Measurements from ENCODE around the gene ATXN7.

Gene ATXN7

DNA sequence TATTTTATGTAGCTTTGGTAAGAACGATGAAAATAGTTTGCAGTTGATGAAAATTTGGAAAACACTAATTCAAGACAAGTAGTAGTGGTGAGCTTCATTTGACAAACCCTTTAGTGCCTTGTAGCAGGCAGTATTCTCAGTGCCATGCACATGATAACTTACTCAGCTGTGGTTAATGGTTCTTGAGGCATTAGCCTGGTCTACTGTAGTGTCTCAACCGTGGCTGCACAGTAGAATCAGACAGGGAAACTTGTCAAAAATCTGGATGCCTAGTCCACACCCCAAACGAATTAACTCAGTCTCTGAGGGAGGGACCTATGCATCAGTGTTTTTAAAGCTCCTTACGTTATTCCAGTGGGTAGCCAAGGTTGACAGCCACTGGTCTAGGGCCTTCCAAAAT, 114.2 kb downstream of the ATXN7 start:
- Histone ChIP-seq H3K27me3 (replicated peaks; ENCODE audit: insufficient read depth, low read length) (no peaks in the 10 kb centered on the region), H3K9ac (ENCODE audit: low read length) (no peak overlapping the region), H2AFZ (ENCODE audit: low read length) (no peak overlapping the region), H3K79me2 (ENCODE audit: low read length) (peaks cover 62% of the 10 kb centered on the region), H3K4me1 (ENCODE audit: low read length) (no peaks in the 10 kb centered on the region), H3K9me3 (replicated peaks; ENCODE audit: insufficient read depth, low read length) (no peaks in the 10 kb centered on the region), H4K20me1 (ENCODE audit: insufficient read depth, low read length) (no peaks in the 10 kb centered on the region), H3K4me2 (ENCODE audit: low read depth, low read length) (no peak overlapping the region), H3F3A (ENCODE audit: insufficient read depth, low read length) (no peaks in the 10 kb centered on the region), H3K4me3 (ENCODE audit: low read length) (no peak overlapping the region), H3K27ac (ENCODE audit: low read length) (no peak overlapping the region), H3K9me2 (replicated peaks; ENCODE audit: insufficient read depth, low read length) (no peaks in the 10 kb centered on the region), H3K36me3 (replicated peaks; ENCODE audit: insufficient read depth, low read length) (peaks cover 2% of the 10 kb centered on the region; the same call in 1 of the 2 replicates)
- no peak for DNase-seq
- TF ChIP-seq EZH2phosphoT487 (IDR thresholded peaks at IDR 0.05; ENCODE audit: low read length) = no peak
- no peak for TF ChIP-seq EZH2 (optimal IDR thresholded peaks at IDR 0.05; ENCODE audit: low read depth, low read length)
- TF ChIP-seq, protein P1, sequence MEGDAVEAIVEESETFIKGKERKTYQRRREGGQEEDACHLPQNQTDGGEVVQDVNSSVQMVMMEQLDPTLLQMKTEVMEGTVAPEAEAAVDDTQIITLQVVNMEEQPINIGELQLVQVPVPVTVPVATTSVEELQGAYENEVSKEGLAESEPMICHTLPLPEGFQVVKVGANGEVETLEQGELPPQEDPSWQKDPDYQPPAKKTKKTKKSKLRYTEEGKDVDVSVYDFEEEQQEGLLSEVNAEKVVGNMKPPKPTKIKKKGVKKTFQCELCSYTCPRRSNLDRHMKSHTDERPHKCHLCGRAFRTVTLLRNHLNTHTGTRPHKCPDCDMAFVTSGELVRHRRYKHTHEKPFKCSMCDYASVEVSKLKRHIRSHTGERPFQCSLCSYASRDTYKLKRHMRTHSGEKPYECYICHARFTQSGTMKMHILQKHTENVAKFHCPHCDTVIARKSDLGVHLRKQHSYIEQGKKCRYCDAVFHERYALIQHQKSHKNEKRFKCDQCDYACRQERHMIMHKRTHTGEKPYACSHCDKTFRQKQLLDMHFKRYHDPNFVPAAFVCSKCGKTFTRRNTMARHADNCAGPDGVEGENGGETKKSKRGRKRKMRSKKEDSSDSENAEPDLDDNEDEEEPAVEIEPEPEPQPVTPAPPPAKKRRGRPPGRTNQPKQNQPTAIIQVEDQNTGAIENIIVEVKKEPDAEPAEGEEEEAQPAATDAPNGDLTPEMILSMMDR (IDR thresholded peaks at IDR 0.05; ENCODE audit: low read length) = no peak

DNA sequence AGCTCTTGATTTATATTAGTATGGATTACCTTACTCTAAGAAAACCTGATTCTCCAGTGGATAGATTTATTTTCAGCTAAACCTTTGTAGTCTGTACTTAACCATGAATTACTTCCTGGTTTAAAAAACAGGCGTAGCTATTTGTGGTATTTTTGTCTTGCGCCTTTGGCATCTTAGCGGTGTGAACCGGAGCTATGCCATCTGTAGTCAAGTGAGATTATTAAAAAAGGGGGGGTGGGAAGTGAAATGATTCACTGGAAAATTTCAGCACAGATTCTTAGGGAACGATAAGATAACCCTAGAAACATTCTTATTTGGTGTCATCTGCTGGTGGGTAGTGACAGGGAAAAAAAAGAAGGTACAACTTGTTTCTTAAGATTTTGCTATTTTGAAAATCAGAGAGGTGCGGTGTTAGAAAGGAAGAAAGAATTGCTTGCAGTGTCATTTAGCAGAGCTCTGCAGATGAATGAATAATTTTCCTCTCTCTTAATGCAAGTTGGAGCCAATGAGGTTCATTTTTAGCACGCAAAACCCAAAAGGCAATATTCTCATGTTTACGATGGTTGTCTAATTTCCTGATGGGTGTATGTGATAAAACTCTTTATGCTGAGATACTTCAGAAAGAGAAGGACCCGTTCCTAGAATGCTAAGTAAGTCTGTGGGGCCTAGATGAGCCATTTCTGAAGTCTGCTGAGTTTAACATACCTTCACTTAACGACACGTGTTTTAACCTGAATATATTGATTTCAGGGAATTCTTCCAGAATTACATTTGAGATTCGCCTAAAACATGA, 115.6 kb downstream of the ATXN7 start:
- Histone ChIP-seq H3K36me3 (replicated peaks; ENCODE audit: insufficient read depth, low read length) (peaks cover 2% of the 10 kb centered on the region; the same call in 1 of the 2 replicates), H3K9ac (ENCODE audit: low read length) (no peak overlapping the region), H3K4me3 (ENCODE audit: low read length) (no peak overlapping the region), H3K79me2 (ENCODE audit: low read length) (peaks cover 48% of the 10 kb centered on the region), H3K9me2 (replicated peaks; ENCODE audit: insufficient read depth, low read length) (no peaks in the 10 kb centered on the region), H4K20me1 (ENCODE audit: insufficient read depth, low read length) (no peaks in the 10 kb centered on the region), H3K9me3 (replicated peaks; ENCODE audit: insufficient read depth, low read length) (no peaks in the 10 kb centered on the region), H3K27ac (ENCODE audit: low read length) (no peak overlapping the region), H2AFZ (ENCODE audit: low read length) (no peak overlapping the region), H3K4me2 (ENCODE audit: low read depth, low read length) (no peak overlapping the region), H3K27me3 (replicated peaks; ENCODE audit: insufficient read depth, low read length) (no peaks in the 10 kb centered on the region), H3F3A (ENCODE audit: insufficient read depth, low read length) (no peaks in the 10 kb centered on the region), H3K4me1 (ENCODE audit: low read length) (no peaks in the 10 kb centered on the region)
- DNase-seq = no peak
- TF ChIP-seq EZH2 (optimal IDR thresholded peaks at IDR 0.05; ENCODE audit: low read depth, low read length) (no peak), EZH2phosphoT487 (IDR thresholded peaks at IDR 0.05; ENCODE audit: low read length) (no peak)
- TF ChIP-seq, protein P1 (IDR thresholded peaks at IDR 0.05; ENCODE audit: low read length) = no peak

DNA sequence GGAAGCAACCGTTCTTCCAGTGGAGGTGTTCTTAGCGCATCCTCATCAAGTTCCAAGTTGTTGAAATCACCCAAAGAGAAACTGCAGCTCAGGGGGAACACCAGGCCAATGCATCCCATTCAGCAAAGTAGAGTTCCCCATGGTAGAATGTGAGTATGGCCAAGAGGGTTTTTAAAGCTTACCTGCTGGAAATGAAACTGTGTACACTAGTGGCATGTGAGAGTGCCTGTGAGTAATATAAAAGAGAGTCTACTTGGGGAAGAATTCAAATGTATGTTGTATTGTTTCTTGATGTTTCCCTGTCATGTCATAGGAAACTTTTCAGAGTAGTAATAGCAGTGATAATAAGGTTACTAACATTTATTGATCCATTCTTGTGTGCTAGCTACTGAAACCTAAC, 116.4 kb downstream of the ATXN7 start:
- Histone ChIP-seq H3K79me2 (ENCODE audit: low read length) (peaks cover 42% of the 10 kb centered on the region), H3K36me3 (replicated peaks; ENCODE audit: insufficient read depth, low read length) (peaks cover 2% of the 10 kb centered on the region; the same call in 1 of the 2 replicates)
- no peak for DNase-seq

More for the DNA sequence above, 116.4 kb downstream of the ATXN7 start:
- Histone ChIP-seq H3K9me3 (replicated peaks; ENCODE audit: insufficient read depth, low read length) (no peaks in the 10 kb centered on the region), H3F3A (ENCODE audit: insufficient read depth, low read length) (no peaks in the 10 kb centered on the region), H3K27me3 (replicated peaks; ENCODE audit: insufficient read depth, low read length) (no peaks in the 10 kb centered on the region), H3K9ac (ENCODE audit: low read length) (no peak overlapping the region), H3K9me2 (replicated peaks; ENCODE audit: insufficient read depth, low read length) (no peaks in the 10 kb centered on the region), H3K4me2 (ENCODE audit: low read depth, low read length) (no peak overlapping the region), H3K27ac (ENCODE audit: low read length) (no peak overlapping the region), H3K4me1 (ENCODE audit: low read length) (no peaks in the 10 kb centered on the region), H4K20me1 (ENCODE audit: insufficient read depth, low read length) (no peaks in the 10 kb centered on the region), H2AFZ (ENCODE audit: low read length) (no peak overlapping the region), H3K4me3 (ENCODE audit: low read length) (no peak overlapping the region)
- no peak for TF ChIP-seq EZH2 (optimal IDR thresholded peaks at IDR 0.05; ENCODE audit: low read depth, low read length)
- TF ChIP-seq EZH2phosphoT487 (IDR thresholded peaks at IDR 0.05; ENCODE audit: low read length) = no peak
- TF ChIP-seq, protein P1 (IDR thresholded peaks at IDR 0.05; ENCODE audit: low read length) = no peak

All from MM.1S (cell line).